ENCODE data around the gene TAS2R31.
A peak's percentile ranks its signal among the peaks of the same experiment; 100 is the strongest.

The TAS2R31 gene

DNA sequence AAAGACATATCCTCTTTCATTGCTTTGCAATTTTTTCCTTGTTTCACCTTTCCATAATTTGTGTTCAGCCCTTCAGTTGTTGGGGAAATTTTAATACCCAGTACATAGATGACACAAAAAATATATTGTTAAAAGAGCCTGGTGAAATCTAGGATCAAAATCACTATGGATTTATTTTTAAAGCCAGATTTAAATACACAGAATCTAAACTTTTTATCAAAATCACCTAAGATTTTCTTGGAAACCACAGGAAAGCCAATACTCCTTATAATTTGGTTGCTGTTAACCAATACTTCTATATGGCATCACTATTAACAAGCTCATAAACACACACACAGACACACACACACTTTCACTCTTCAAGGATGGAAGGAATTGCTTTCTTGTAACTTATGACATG lies 33.0 kb downstream of the TAS2R31 start, which contains the start of gene TAS2R20:
Gene TAS2R20, minus strand, starts transcription at position 101 of the 400 bp plus-strand sequence. CDS start 429 bp downstream, outside the sequence.
- DNase-seq (ENCODE audit: low spot score) = no peak

DNA sequence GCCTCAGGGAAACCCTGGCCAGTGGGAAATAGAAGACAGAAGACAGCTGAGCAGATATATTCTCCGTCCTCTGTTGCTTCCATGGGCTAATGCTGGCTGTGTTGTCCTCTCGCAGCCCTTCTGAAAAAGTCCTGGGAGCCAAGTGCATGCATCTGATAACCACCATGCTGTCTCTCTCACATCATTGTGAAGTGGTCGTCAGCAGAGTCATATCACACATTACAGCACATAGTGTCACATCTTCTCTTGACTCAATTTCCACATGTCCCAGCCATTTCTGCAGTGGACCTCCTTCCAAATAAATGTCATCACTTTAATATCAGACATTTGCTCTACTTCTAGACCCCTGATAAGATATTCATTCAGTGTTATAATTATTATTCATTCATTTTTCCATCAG lies 36.9 kb downstream of the TAS2R31 start:
- no peak for DNase-seq (ENCODE audit: low spot score)

DNA sequence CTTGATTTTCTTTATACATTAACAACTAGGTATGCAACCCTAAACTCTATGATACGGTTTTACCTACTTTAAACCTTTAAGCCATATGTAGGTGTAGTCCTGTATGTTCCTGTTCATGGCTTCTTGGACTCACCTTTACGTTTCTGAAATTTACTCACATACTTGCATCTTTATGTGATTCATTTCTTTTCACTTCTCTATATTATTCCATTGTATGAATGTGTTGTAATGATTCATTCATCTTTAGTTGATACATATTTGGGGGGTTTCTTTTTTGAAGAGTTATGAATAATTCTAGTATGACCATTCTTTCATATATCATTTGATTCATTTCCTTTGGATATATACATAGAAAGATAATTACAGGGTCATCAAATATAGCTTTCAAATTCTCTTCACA lies 42.1 kb downstream of the TAS2R31 start:
- DNase-seq (ENCODE audit: low spot score) = no peak

- DNase-seq (ENCODE audit: low spot score) = no peak
These were observed 44.4 kb downstream of the TAS2R31 start, which contains the start of gene TAS2R50 for GRCh38 chr12:10986812-10987211. Gene TAS2R50 (minus strand): TSS chr12:10986912. CDS start chr12:10986860, 52 bp downstream.

DNA sequence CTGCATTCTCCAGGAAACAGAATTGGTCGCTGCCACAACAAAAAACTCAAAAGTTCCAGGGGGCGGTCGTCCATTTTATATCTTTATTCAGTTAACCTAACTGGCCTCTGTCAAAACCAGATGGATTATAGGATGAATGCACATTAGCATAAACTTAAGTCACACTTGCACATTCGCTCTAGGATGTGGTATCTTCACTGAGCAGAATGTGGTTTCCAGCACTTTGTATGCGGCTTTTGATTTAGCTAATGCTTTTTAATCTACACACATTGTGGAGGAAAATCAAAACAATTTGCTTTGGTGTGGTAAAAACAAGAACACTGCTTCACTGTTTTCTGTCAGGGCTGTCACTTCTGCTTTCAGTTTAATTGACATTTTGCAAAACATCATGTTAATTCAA lies 49.0 kb downstream of the TAS2R31 start:
- peak; percentile 60 for DNase-seq (ENCODE audit: low spot score)
